Articular chondrocyte of knee joint (primary cell): ENCODE results near the gene CAVIN2. TPM values are rescaled to one million over a fixed set of nuclear protein-coding genes. Genes with fewer than 3 reads are reported as not detected.

Experiments
- total RNA-seq: library from RNA; depleted of rRNA; stranded (reverse); fragments of >200 nt; gene quantifications from 2 replicates; pipeline ENCODE4 v1.2.3, GENCODE V29; 2012

The CAVIN2 gene, protein sequence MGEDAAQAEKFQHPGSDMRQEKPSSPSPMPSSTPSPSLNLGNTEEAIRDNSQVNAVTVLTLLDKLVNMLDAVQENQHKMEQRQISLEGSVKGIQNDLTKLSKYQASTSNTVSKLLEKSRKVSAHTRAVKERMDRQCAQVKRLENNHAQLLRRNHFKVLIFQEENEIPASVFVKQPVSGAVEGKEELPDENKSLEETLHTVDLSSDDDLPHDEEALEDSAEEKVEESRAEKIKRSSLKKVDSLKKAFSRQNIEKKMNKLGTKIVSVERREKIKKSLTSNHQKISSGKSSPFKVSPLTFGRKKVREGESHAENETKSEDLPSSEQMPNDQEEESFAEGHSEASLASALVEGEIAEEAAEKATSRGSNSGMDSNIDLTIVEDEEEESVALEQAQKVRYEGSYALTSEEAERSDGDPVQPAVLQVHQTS
- total RNA-seq, result 1.4 and 2.2 TPM in 2 replicates

DNA sequence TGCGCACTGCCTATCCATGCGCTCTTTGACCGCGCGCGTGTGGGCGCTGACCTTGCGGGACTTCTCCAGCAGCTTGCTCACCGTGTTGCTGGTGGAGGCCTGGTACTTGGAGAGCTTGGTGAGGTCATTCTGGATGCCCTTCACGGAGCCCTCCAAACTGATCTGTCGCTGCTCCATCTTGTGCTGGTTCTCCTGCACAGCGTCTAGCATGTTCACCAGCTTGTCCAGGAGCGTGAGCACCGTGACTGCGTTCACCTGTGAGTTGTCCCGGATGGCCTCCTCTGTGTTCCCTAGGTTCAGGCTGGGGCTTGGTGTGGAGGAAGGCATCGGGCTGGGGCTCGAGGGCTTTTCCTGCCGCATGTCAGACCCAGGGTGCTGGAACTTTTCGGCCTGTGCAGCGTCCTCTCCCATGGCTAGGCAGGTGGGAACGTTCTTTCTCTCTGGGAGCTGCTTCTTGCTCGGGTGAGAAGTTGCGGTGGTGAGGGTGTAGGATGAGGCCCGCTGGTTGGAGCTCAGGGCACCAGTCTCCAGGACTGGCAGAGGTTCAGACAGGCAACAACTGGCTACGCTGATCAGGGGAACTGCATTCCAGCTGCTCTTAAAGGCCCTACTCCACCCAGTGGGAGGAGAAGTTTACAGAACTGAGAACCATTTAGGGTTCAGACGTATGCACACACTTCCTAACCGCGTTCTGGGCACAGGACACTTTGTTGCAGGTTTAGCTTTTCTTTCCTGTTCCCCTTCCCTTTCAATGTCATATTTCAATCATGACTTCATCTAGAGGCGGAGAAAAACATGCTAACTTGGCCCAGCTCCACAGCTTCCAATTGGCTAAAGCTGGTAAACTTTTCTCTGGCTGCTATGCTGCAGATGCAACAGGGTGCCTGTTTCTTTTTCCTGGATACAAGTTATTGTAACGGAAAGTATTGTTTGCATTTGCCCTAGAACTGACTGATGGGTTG lies at the start of gene CAVIN2:
Gene CAVIN2, minus strand, starts transcription at position 574 of the 962 bp plus-strand sequence. Its CDS starts 163 bp downstream, at position 411.

Other genes starting within 250 kb of the CAVIN2 start
- 69.5 and 95.4 TPM in 2 replicates for gene NABP1, start 169.0 kb downstream of the CAVIN2 start, total RNA-seq